BJ (cell line): Measurements from ENCODE around the gene UBE2H. TPM values are rescaled to one million over a fixed set of nuclear protein-coding genes. Genes with fewer than 3 reads are reported as not detected.

Experiments
- CTCF ChIA-PET: fragments of 350-600 bp; formaldehyde crosslinking; extraction: SDS; loops from one replicate; lab custom pipeline; 2021; ENCODE audit warnings: antibody characterized with exemption, inconsistent platforms; lab: Yijun Ruan, JAX
- POLR2A ChIA-PET: fragments of 300-600 bp; sonication (Branson Sonifier 250); formaldehyde crosslinking; extraction: SDS; loops from one replicate; lab custom pipeline; 2021; ENCODE audit warnings: antibody characterized with exemption; lab: Charles Lee
- DNase-seq: peaks from one replicate; pipeline ENCODE4 v3.0.0-alpha.2; 2011; ENCODE audit warnings: low read depth
- H3K27me3 ChIP-seq: 2 replicates; pipeline ENCODE4 v1.6.0; 2011; ENCODE audit warnings: low read length; ENCODE audit not compliant: control insufficient read depth, insufficient read depth
- H3K36me3 ChIP-seq: 2 replicates; pipeline ENCODE4 v1.5.1; 2011; ENCODE audit warnings: low read length; ENCODE audit not compliant: control insufficient read depth, insufficient read depth
- H3K4me3 ChIP-seq: 2 replicates; pipeline ENCODE4 v1.5.1; 2011; ENCODE audit warnings: low read depth, mild to moderate bottlenecking, control low read depth, low read length
- CTCF ChIP-seq: IDR thresholded peaks from 2 replicates; pipeline ENCODE4 v1.5.1; 2011; ENCODE audit warnings: low read depth, mild to moderate bottlenecking, control low read depth, inconsistent platforms, low read length, moderate library complexity; ENCODE audit not compliant: insufficient read depth
- polyA plus RNA-seq: library from polyadenylated mRNA; depleted of rRNA; stranded (reverse); fragments of >200 nt; gene quantifications from 2 replicates; pipeline ENCODE4 v1.2.3, GENCODE V29; 2011

UBE2H gene
- polyA plus RNA-seq, 1 experiment, result 37.0 TPM

- POLR2A ChIA-PET, result no interaction called here
- H3K36me3 ChIP-seq, result peaks cover 2% of the 10 kb centered on the region; the same call in 1 of the 2 replicates
- no peak for DNase-seq
- H3K27me3 ChIP-seq, result no peaks in the 10 kb centered on the region
- H3K4me3 ChIP-seq, result no peak overlapping the region
- CTCF ChIA-PET, result no interaction called here
- no peak for TF ChIP-seq CTCF
These were observed 19.1 kb downstream of the UBE2H start for GRCh38 chr7:129933627-129934026.

GRCh38 chr7:129926618-129927017 lies 26.1 kb downstream of the UBE2H start:
- TF ChIP-seq CTCF, result no peak
- H3K36me3 ChIP-seq, result peaks cover 1% of the 10 kb centered on the region
- H3K27me3 ChIP-seq, result no peaks in the 10 kb centered on the region
- ChIA-PET CTCF (no interaction called here), POLR2A (no interaction called here)
- no peak overlapping the region for H3K4me3 ChIP-seq
- DNase-seq, result no peak

GRCh38 chr7:129925416-129926002 lies 27.3 kb downstream of the UBE2H start:
- DNase-seq, result no peak
- H3K36me3 ChIP-seq, result peaks cover 1% of the 10 kb centered on the region
- H3K4me3 ChIP-seq, result no peak overlapping the region
- H3K27me3 ChIP-seq, result no peaks in the 10 kb centered on the region
- no peak for TF ChIP-seq CTCF
- ChIA-PET CTCF (interaction anchor here (0.6 to 0.7 kb wide), 2 partner anchors 277 to 580 kb away, joined by 3 to 4 read pairs; no protein-coding TSS in a partner anchor), POLR2A (no interaction called here)

- DNase-seq, result no peak
- Histone ChIP-seq H3K4me3 (no peak overlapping the region), H3K36me3 (peaks cover 1% of the 10 kb centered on the region), H3K27me3 (no peaks in the 10 kb centered on the region)
- POLR2A ChIA-PET, result no interaction called here
- CTCF ChIA-PET, result no interaction called here
- no peak for TF ChIP-seq CTCF
These were observed 28.2 kb downstream of the UBE2H start for GRCh38 chr7:129924602-129925001.

GRCh38 chr7:129923709-129924108 lies 29.1 kb downstream of the UBE2H start:
- no peak for TF ChIP-seq CTCF
- ChIA-PET POLR2A (interaction anchor here (0.7 kb wide), 1 partner anchor 68 kb away, joined by 4 read pairs; no protein-coding TSS in a partner anchor), CTCF (no interaction called here)
- Histone ChIP-seq H3K4me3 (no peak overlapping the region), H3K36me3 (peaks cover 1% of the 10 kb centered on the region), H3K27me3 (no peaks in the 10 kb centered on the region)
- DNase-seq, result peak; percentile 46
